HEK293 (cell line): Measurements from ENCODE around the gene PLEKHG4.

Source experiments
- BCL11B ChIP-seq: fragments of 450-650 bp; formaldehyde crosslinking; IDR thresholded peaks from 2 replicates; pipeline ENCODE4 v1.5.1; 2016; ENCODE audit warnings: low read depth, missing biosample characterization, missing genetic modification characterization
- EGR2 ChIP-seq: fragments of 450-650 bp; formaldehyde crosslinking; IDR thresholded peaks from 2 replicates; pipeline ENCODE4 v1.5.1; 2016; ENCODE audit warnings: low read depth, missing biosample characterization, missing genetic modification characterization
- GFI1B ChIP-seq: fragments of 450-650 bp; formaldehyde crosslinking; IDR thresholded peaks from 2 replicates; pipeline ENCODE4 v1.5.1; 2016; ENCODE audit warnings: missing biosample characterization, missing genetic modification characterization
- GLI2 ChIP-seq: fragments of 450-650 bp; formaldehyde crosslinking; IDR thresholded peaks from 2 replicates; pipeline ENCODE4; 2017; ENCODE audit warnings: missing biosample characterization, missing genetic modification characterization, low read depth, borderline replicate concordance
- HOXD13 ChIP-seq: sonication (generic); formaldehyde crosslinking; IDR thresholded peaks from 2 replicates; pipeline ENCODE4 v1.8.0; 2022; ENCODE audit warnings: missing genetic modification reagents, borderline replicate concordance
- PATZ1 ChIP-seq: fragments of 450-650 bp; formaldehyde crosslinking; IDR thresholded peaks from 2 replicates; pipeline ENCODE4 v1.5.1; 2016; ENCODE audit warnings: missing biosample characterization, missing genetic modification characterization
- REPIN1 ChIP-seq: fragments of 450-650 bp; formaldehyde crosslinking; IDR thresholded peaks from 2 replicates; pipeline ENCODE4 v1.5.1; 2017; ENCODE audit warnings: missing biosample characterization, missing genetic modification characterization, low read depth
- ZBTB1 ChIP-seq: fragments of 450-650 bp; formaldehyde crosslinking; IDR thresholded peaks from 2 replicates; pipeline ENCODE4 v1.5.1; 2016; ENCODE audit warnings: missing biosample characterization, missing genetic modification characterization
- ZBTB17 ChIP-seq: fragments of 450-650 bp; formaldehyde crosslinking; IDR thresholded peaks from 2 replicates; pipeline ENCODE4 v1.5.1; 2016; ENCODE audit warnings: missing biosample characterization, missing genetic modification characterization
- ZEB2 ChIP-seq: fragments of 450-650 bp; formaldehyde crosslinking; IDR thresholded peaks from 2 replicates; pipeline ENCODE4 v1.5.1; 2016; ENCODE audit warnings: missing biosample characterization, missing genetic modification characterization
- ZFP37 ChIP-seq: fragments of 450-650 bp; formaldehyde crosslinking; IDR thresholded peaks from 2 replicates; pipeline ENCODE4 v1.5.1; 2016; ENCODE audit warnings: missing biosample characterization, missing genetic modification characterization
- ZNF112 ChIP-seq: fragments of 450-650 bp; formaldehyde crosslinking; IDR thresholded peaks from 2 replicates; pipeline ENCODE4 v1.5.0; 2017; ENCODE audit warnings: missing biosample characterization, missing genetic modification characterization
- ZNF132 ChIP-seq: fragments of 450-650 bp; formaldehyde crosslinking; IDR thresholded peaks from 2 replicates; pipeline ENCODE4 v1.5.1; 2017; ENCODE audit warnings: missing biosample characterization, missing genetic modification characterization, borderline replicate concordance
- ZNF148 ChIP-seq: fragments of 450-650 bp; formaldehyde crosslinking; IDR thresholded peaks from 2 replicates; pipeline ENCODE4 v1.5.0; 2017; ENCODE audit warnings: missing biosample characterization, missing genetic modification characterization, borderline replicate concordance
- ZNF157 ChIP-seq: fragments of 450-650 bp; formaldehyde crosslinking; IDR thresholded peaks from 2 replicates; pipeline ENCODE4 v1.5.1; 2016; ENCODE audit warnings: missing biosample characterization, missing genetic modification characterization
- ZNF223 ChIP-seq: fragments of 450-650 bp; formaldehyde crosslinking; IDR thresholded peaks from 2 replicates; pipeline ENCODE4 v1.5.1; 2016; ENCODE audit warnings: missing biosample characterization, missing genetic modification characterization
- ZNF302 ChIP-seq: fragments of 450-650 bp; formaldehyde crosslinking; IDR thresholded peaks from 2 replicates; pipeline ENCODE4 v1.5.1; 2016; ENCODE audit warnings: missing biosample characterization, missing genetic modification characterization, low read depth
- ZNF362 ChIP-seq: fragments of 450-650 bp; formaldehyde crosslinking; IDR thresholded peaks from 2 replicates; pipeline ENCODE4 v1.5.1; 2016; ENCODE audit warnings: missing biosample characterization, missing genetic modification characterization
- ZNF433 ChIP-seq: fragments of 450-650 bp; formaldehyde crosslinking; IDR thresholded peaks from 2 replicates; pipeline ENCODE4 v1.5.1; 2016; ENCODE audit warnings: missing biosample characterization, missing genetic modification characterization, low read depth
- ZNF473 ChIP-seq: fragments of 450-650 bp; formaldehyde crosslinking; IDR thresholded peaks from 2 replicates; pipeline ENCODE4 v1.5.1; 2017; ENCODE audit warnings: missing biosample characterization, missing genetic modification characterization
- ZNF514 ChIP-seq: fragments of 450-650 bp; formaldehyde crosslinking; IDR thresholded peaks from 2 replicates; pipeline ENCODE4 v1.5.1; 2016; ENCODE audit warnings: missing biosample characterization, missing genetic modification characterization
- ZNF521 ChIP-seq: fragments of 450-650 bp; formaldehyde crosslinking; IDR thresholded peaks from 2 replicates; pipeline ENCODE4 v1.5.1; 2017; ENCODE audit warnings: missing biosample characterization, mild to moderate bottlenecking, missing genetic modification characterization
- ZNF548 ChIP-seq: fragments of 450-650 bp; formaldehyde crosslinking; IDR thresholded peaks from 2 replicates; pipeline ENCODE4 v1.5.1; 2016; ENCODE audit warnings: missing biosample characterization, missing genetic modification characterization
- ZNF580 ChIP-seq: fragments of 450-650 bp; formaldehyde crosslinking; IDR thresholded peaks from 2 replicates; pipeline ENCODE4 v1.5.1; 2016; ENCODE audit warnings: missing biosample characterization, missing genetic modification characterization
- ZNF639 ChIP-seq: fragments of 450-650 bp; formaldehyde crosslinking; IDR thresholded peaks from 2 replicates; pipeline ENCODE4 v1.5.1; 2016; ENCODE audit warnings: missing biosample characterization, missing genetic modification characterization
- ZNF645 ChIP-seq: fragments of 450-650 bp; formaldehyde crosslinking; IDR thresholded peaks from 2 replicates; pipeline ENCODE4; 2016; ENCODE audit warnings: missing biosample characterization, missing genetic modification characterization
- ZNF701 ChIP-seq: fragments of 450-650 bp; formaldehyde crosslinking; IDR thresholded peaks from 2 replicates; pipeline ENCODE4 v1.5.1; 2016; ENCODE audit warnings: missing biosample characterization, missing genetic modification characterization
- ZNF76 ChIP-seq: fragments of 450-650 bp; formaldehyde crosslinking; IDR thresholded peaks from 2 replicates; pipeline ENCODE4; 2016; ENCODE audit warnings: low read depth, missing biosample characterization, missing genetic modification characterization, borderline replicate concordance
- ZNF776 ChIP-seq: fragments of 450-650 bp; formaldehyde crosslinking; IDR thresholded peaks from 2 replicates; pipeline ENCODE4 v1.5.0; 2017; ENCODE audit warnings: missing biosample characterization, missing genetic modification characterization, borderline replicate concordance
- ZNF837 ChIP-seq: fragments of 450-650 bp; formaldehyde crosslinking; IDR thresholded peaks from 2 replicates; pipeline ENCODE4 v1.5.1; 2016; ENCODE audit warnings: missing biosample characterization, missing genetic modification characterization
- ZNF843 ChIP-seq: fragments of 450-650 bp; formaldehyde crosslinking; IDR thresholded peaks from 2 replicates; pipeline ENCODE4 v1.5.1; 2016; ENCODE audit warnings: missing biosample characterization, missing genetic modification characterization
- ZSCAN5A ChIP-seq: fragments of 450-650 bp; formaldehyde crosslinking; IDR thresholded peaks from 2 replicates; pipeline ENCODE4 v1.5.1; 2016; ENCODE audit warnings: missing biosample characterization, missing genetic modification characterization

The PLEKHG4 gene

GRCh38 chr16:67278773-67279295, 498 bp upstream of the PLEKHG4 start (continued):
- TF ChIP-seq HOXD13 (CRISPR knock-in tag) (no peak), ZSCAN5A (no peak), ZNF645 (tag by site-specific recombination) (no peak), ZNF548 (tag by site-specific recombination) (no peak), ZNF776 (no peak), ZNF76 (tag by site-specific recombination) (no peak; the same call in 1 of the 2 replicates), GFI1B (tag by site-specific recombination) (no peak), ZBTB1 (tag by site-specific recombination) (no peak), ZNF148 (tag by site-specific recombination) (no peak), GLI2 (tag by site-specific recombination) (no peak), ZNF521 (tag by site-specific recombination) (no peak), ZBTB17 (tag by site-specific recombination) (no peak), EGR2 (tag by site-specific recombination) (peak; percentile 80), ZNF302 (tag by site-specific recombination) (no peak), ZFP37 (tag by site-specific recombination) (no peak), ZNF580 (tag by site-specific recombination) (no peak), REPIN1 (no peak), BCL11B (tag by site-specific recombination) (no peak), ZNF843 (no peak), ZNF132 (tag by site-specific recombination) (no peak), ZNF112 (tag by site-specific recombination) (no peak), ZNF223 (tag by site-specific recombination) (no peak), ZNF514 (tag by site-specific recombination) (no peak), ZNF433 (no peak), ZNF157 (no peak), ZNF473 (tag by site-specific recombination) (no peak), PATZ1 (tag by site-specific recombination) (peak; percentile 86), ZNF362 (tag by site-specific recombination) (no peak), ZNF701 (tag by site-specific recombination) (no peak), ZNF837 (no peak), ZNF639 (tag by site-specific recombination) (no peak), ZEB2 (tag by site-specific recombination) (0 out of 2 replicates have a peak, but pooled peaks have one; percentile 20)
